ENCODE results near the gene OSBPL7. TPM values are rescaled to one million over a fixed set of nuclear protein-coding genes. Genes with fewer than 3 reads are reported as not detected.

OSBPL7 gene
- polyA plus RNA-seq, 1 donor (not counting 4 experiments of a cell fraction or from before 2014, with no cell fraction given) = 1.9 TPM

GRCh38 chr17:47808036-47808829, 13.4 kb downstream of the OSBPL7 start:
- H3K27ac ChIP-seq (ENCODE audit: control insufficient read depth, insufficient read depth, low read length) = no peak overlapping the region
- no peak overlapping the region for H2AFZ ChIP-seq (ENCODE audit: control insufficient read depth, low read length)
- dilution Hi-C loops (cut with MboI; ENCODE audit: extremely low pct_ligation_motif_present, low sequenced_read_pairs) = no loop called here
- no peak overlapping the region for H3K9ac ChIP-seq (ENCODE audit: control insufficient read depth, extremely low read depth, insufficient read depth, low read length)
- H3K36me3 ChIP-seq (ENCODE audit: control insufficient read depth in 2 of 2, extremely low read depth in 1 of 2, insufficient read depth in 2 of 2, low read length in 2 of 2) = peaks cover 0 to 4% of the 10 kb centered on the region in 2 experiments
- H3K4me3 ChIP-seq (ENCODE audit: control insufficient read depth in 2 of 3, extremely low read depth in 1 of 3, insufficient read depth in 2 of 3, low read depth in 1 of 3, low read length in 3 of 3) = no peak overlapping the region
- no peaks in the 10 kb centered on the region for H3K9me3 ChIP-seq (ENCODE audit: control insufficient read depth, low read depth, low read length)
- H3K79me2 ChIP-seq (ENCODE audit: control insufficient read depth, insufficient read depth, low read length) = no peaks in the 10 kb centered on the region
- no peak for FAIRE-seq
- H3K27me3 ChIP-seq (ENCODE audit: control insufficient read depth, extremely low read depth, insufficient read depth, low read length) = no peaks in the 10 kb centered on the region
- no peak for DNase-seq (ENCODE audit: low read depth, low spot score)
- H3K9me1 ChIP-seq (ENCODE audit: control insufficient read depth, extremely low read depth, insufficient read depth, low read length) = peaks cover 4% of the 10 kb centered on the region
- TF ChIP-seq EZH2 (IDR thresholded peaks at IDR 0.05; ENCODE audit: low read length) (no peak), CTCF (optimal IDR thresholded peaks at IDR 0.05 in 1 of 3, IDR thresholded peaks at IDR 0.05 in 1 of 3, conservative IDR thresholded peaks at IDR 0.05 in 1 of 3; ENCODE audit: extremely low read depth in 1 of 3, insufficient read depth in 2 of 3, low read length in 3 of 3) (no peak)
- H3K4me2 ChIP-seq (ENCODE audit: control insufficient read depth, extremely low read depth, insufficient read depth, low read depth, low read length) = no peak overlapping the region
- H4K20me1 ChIP-seq (ENCODE audit: control insufficient read depth, extremely low read depth, insufficient read depth, low read length) = no peaks in the 10 kb centered on the region
- peaks cover 20% of the 10 kb centered on the region for H3K4me1 ChIP-seq (ENCODE audit: control insufficient read depth, extremely low read depth, insufficient read depth, low read length)

GRCh38 chr17:47807421-47807820, 14.2 kb downstream of the OSBPL7 start:
- no peak overlapping the region for H3K9ac ChIP-seq (ENCODE audit: control insufficient read depth, extremely low read depth, insufficient read depth, low read length)
- DNase-seq (ENCODE audit: low read depth, low spot score) (no peak), FAIRE-seq (no peak)
- H3K27me3 ChIP-seq (ENCODE audit: control insufficient read depth, extremely low read depth, insufficient read depth, low read length) = no peaks in the 10 kb centered on the region
- H3K27ac ChIP-seq (ENCODE audit: control insufficient read depth, insufficient read depth, low read length) = no peak overlapping the region
- peaks cover 20% of the 10 kb centered on the region for H3K4me1 ChIP-seq (ENCODE audit: control insufficient read depth, extremely low read depth, insufficient read depth, low read length)
- no peak overlapping the region for H3K4me2 ChIP-seq (ENCODE audit: control insufficient read depth, extremely low read depth, insufficient read depth, low read depth, low read length)
- dilution Hi-C loops (cut with MboI; ENCODE audit: extremely low pct_ligation_motif_present, low sequenced_read_pairs) = no loop called here
- no peaks in the 10 kb centered on the region for H3K9me3 ChIP-seq (ENCODE audit: control insufficient read depth, low read depth, low read length)
- no peaks in the 10 kb centered on the region for H4K20me1 ChIP-seq (ENCODE audit: control insufficient read depth, extremely low read depth, insufficient read depth, low read length)
- H3K9me1 ChIP-seq (ENCODE audit: control insufficient read depth, extremely low read depth, insufficient read depth, low read length) = peaks cover 4% of the 10 kb centered on the region
- H3K36me3 ChIP-seq (ENCODE audit: control insufficient read depth in 2 of 2, extremely low read depth in 1 of 2, insufficient read depth in 2 of 2, low read length in 2 of 2) = peaks cover 0 to 4% of the 10 kb centered on the region in 2 experiments
- no peak for TF ChIP-seq EZH2 (IDR thresholded peaks at IDR 0.05; ENCODE audit: low read length)
- H3K79me2 ChIP-seq (ENCODE audit: control insufficient read depth, insufficient read depth, low read length) = no peaks in the 10 kb centered on the region
- no peak overlapping the region for H2AFZ ChIP-seq (ENCODE audit: control insufficient read depth, low read length)
- H3K4me3 ChIP-seq (ENCODE audit: control insufficient read depth in 2 of 3, extremely low read depth in 1 of 3, insufficient read depth in 2 of 3, low read depth in 1 of 3, low read length in 3 of 3) = no peak overlapping the region

Measured in keratinocyte (primary cell).